NCI-H1436 (cell line): Measurements from ENCODE around the gene TPGS2.
"Not testable (repeated sequence)": the region's sequence is repeated elsewhere in the genome, so short reads cannot be mapped to it uniquely, and the experiment has no call there.

Source experiments
- DNase-seq: peaks from one replicate; lab custom pipeline; 2025; lab: John Stamatoyannopoulos, UW

The TPGS2 gene

DNA sequence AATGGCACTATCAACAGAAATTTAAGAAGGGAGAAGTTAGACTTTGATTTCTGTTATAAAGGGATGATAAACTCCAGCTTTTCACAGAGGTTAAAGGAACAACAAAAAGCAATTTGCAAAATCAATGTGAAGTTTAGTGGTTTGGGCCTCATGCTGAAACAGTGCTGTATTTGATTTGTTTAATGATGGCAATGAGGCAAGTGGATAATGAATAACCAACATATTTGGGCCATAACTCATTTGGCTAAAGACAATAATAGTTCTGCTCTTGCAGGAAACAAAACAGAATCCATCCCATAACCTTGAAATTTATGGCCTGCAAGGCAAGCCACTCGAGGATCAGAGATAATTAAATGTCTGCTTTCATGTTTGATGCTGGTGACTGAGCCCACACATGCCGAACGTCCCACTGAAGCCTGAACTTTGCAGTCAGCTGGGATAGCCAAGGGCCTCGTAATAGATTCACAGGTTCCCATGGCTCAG is 56.5 kb downstream of the TPGS2 start:
- DNase-seq = no peak

DNA sequence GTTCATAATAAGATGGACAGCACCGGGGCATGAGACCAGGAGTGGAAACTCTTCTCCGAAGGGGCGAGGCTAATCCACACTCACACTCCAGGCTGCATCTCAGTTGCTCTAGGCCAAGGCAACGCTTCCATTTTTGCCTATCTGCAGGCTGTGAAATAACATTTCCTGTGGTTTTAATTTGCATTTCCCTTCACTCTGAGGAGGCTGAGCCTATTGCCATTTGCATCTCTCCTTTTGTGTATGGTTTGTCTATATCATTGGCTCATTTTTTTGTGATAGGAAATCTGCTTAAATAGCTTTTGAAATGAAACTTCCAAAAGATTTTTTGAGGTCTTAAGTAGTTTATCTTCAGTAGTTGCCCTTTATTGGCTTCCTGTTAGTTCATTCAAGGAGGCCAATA is 57.6 kb downstream of the TPGS2 start:
- no peak for DNase-seq

- DNase-seq = no peak
These were observed 58.4 kb downstream of the TPGS2 start for GRCh38 chr18:36770315-36770946.

- DNase-seq = no peak
These were observed 59.0 kb downstream of the TPGS2 start for GRCh38 chr18:36769611-36770314.

DNA sequence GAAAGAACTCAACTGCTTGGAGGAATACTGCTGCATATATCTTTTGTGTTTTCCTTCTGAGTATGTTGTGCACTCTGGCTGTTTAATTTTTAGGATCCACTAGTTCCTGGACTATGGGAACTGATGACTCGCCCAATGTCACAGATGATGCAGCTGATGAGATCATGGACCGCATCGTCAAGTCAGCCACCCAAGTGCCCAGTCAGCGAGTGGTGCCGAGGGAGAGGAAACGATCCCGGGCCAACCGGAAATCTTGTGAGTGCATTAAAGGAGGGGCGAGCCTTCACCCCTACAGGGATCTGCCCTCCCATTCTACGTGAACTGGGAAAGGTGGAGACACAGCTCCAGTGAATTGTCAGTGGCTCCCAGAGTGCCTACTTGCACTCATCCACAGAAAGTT is 59.6 kb downstream of the TPGS2 start:
- no peak for DNase-seq

GRCh38 chr18:36766836-36767235 is 62.0 kb downstream of the TPGS2 start:
- no peak for DNase-seq

GRCh38 chr18:36762965-36763364 is 65.8 kb downstream of the TPGS2 start:
- DNase-seq = not testable (repeated sequence)

GRCh38 chr18:36762074-36762473 is 66.7 kb downstream of the TPGS2 start:
- no peak for DNase-seq

DNA sequence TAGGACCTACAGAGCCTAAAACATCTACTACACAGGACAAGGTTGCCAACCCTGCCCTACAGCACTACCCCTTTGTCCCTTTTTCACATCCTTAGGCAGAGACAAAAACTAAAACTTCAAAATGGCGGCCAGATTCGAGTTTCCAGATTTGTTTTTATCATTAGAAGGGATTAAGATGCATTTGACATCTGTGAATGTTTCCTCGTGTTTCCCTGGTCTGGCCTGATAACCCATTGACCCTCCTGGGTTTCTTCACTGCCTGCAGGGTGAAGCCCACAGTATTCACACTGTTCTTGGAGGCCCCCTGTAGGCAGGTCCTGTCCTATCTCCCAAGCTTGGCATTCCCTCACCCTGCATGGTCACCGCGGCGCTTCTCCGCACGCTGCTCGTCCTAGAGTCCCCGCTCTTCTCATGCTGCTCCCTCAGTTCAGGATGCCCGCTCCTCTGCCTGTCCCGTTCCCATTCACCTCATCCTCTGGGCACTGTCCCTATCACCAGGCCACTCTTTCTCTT is 67.6 kb downstream of the TPGS2 start:
- DNase-seq = no peak

DNA sequence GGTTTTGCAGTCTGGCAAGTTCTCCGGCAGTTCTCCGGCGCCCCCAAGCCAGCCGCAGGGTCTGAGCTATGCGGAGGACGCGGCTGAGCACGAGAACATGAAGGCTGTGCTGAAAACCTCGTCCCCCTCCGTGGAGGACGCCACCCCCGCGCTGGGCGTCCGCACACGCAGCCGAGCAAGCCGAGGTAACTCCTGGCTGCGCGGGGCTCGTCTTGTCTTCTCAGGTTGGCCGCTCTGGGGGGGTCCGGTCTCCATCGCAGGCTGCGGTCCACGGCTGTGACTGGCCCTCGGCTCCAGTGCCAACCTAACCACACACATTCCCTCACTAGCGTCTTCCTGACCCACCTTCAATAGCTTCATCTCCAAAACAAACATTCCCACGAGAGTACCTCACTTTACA is 68.2 kb downstream of the TPGS2 start:
- no peak for DNase-seq

GRCh38 chr18:36759167-36759776 is 69.5 kb downstream of the TPGS2 start:
- DNase-seq = no peak

DNA sequence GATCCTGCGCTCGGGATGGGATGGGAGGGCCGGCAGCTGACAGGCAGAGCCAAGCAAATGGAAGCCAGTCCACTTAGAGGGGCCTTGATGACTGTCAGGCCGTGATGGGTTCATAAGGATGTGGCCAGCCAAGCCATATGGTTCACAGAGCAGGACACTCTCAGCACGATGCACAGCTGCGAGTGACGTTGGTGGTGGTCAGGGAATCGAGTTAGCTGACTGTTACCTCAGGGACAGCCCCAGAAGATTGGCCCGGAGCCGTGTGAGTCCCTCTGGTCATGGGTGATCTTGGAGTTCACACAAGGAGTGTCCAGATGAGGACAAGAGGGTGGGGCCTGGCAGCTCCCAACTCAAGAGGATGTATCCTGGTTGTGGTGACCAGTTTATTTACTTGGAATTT is 70.2 kb downstream of the TPGS2 start:
- DNase-seq = no peak

DNA sequence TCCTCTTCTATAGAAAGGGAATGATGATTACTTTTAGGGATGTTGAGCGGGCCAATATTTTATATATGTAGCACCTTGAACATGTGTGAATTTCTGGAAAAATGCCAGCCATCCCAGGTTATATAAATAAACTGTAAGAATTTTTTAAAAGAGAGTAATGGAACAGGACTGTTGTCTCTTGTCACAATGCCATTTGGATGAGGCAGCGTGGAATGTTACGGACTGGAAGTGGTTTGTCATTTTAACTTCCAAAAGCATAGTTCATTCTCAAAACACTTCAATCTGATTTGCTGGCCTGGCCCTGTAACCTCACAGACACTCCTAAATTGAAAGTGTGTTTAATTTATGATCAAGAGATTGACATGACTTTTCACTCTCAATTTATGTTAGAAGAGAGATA is 70.8 kb downstream of the TPGS2 start:
- no peak for DNase-seq

DNA sequence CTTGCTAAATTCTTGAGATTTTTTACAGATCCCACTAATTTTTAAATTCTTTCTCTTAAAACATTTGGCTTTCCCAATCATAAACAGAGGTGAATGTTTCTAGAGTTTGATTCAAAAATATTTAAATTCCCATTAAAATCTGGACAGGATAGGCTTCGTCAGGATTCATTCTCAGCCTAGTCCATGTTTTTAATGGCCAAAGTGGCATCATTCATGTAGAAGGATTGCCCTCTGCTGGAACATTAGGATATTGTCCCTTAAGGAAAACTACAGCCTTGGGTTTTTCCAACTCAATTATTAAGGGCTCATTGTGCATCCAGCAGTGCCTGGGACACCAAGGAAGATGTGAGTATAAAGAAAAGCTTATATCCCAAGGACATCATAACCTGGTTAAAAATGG is 71.7 kb downstream of the TPGS2 start:
- peak; percentile 25 for DNase-seq

DNA sequence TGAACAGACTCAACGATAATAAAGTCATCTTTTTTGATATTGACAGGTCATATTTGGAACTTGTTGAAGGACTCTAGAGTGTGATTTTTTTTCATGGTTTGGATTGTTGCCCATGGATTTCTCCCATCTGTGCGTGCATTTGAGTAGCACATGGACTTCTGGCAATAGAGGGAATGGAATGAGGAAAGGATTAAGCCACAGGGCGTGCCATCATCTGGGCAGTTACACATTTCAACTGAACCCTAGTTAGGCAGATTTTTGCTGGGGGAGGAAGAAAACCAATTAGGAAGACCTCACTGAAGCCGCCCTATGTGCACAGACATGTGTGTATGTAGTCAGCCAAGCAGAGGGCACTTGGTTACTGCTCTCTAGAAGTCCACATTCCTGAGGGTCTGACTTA is 72.6 kb downstream of the TPGS2 start:
- no peak for DNase-seq

- no peak for DNase-seq
These were observed 75.6 kb downstream of the TPGS2 start for GRCh38 chr18:36752929-36753865.

GRCh38 chr18:36745219-36745975 is 83.4 kb downstream of the TPGS2 start:
- DNase-seq = no peak

- DNase-seq = no peak
These were observed 84.4 kb downstream of the TPGS2 start for GRCh38 chr18:36744261-36744876.
